Liver (tissue), 3 donors: Measurements from ENCODE around the gene FEV.

Experiments used
- ATF3 ChIP-seq: IDR thresholded peaks from 2 replicates; pipeline ENCODE4 v1.6.1; 2016; ENCODE audit warnings: antibody characterized with exemption
- CTCF ChIP-seq: fragments of 150-350 bp; IDR thresholded peaks from 2 replicates; pipeline ENCODE4 v1.5.1; 2017; ENCODE audit warnings: improper control_type of control experiment, low read depth, low read length; ENCODE audit not compliant: missing input control
- FOXA1 ChIP-seq: IDR thresholded peaks from 2 replicates; pipeline ENCODE4 v1.6.1; 2016; ENCODE audit warnings: antibody characterized with exemption
- GABPA ChIP-seq, 2 donors: IDR thresholded peaks in 1 of 2; conservative IDR thresholded peaks in 1 of 2; 2 replicates each; pipeline ENCODE4 v1.6.1; 2016; ENCODE audit warnings: antibody characterized with exemption in 2 of 2, mild to moderate bottlenecking in 1 of 2, moderate library complexity in 1 of 2
- HNF4G ChIP-seq: IDR thresholded peaks from 2 replicates; pipeline ENCODE4 v1.6.1; 2016; ENCODE audit warnings: antibody characterized with exemption
- JUND ChIP-seq, 2 donors: IDR thresholded peaks; 2 replicates each; pipeline ENCODE4 v1.6.1; 2016; ENCODE audit warnings: antibody characterized with exemption in 2 of 2
- NR2F2 ChIP-seq: IDR thresholded peaks from 2 replicates; pipeline ENCODE4 v1.6.1; 2016; ENCODE audit warnings: antibody characterized with exemption
- RAD21 ChIP-seq, 2 donors: IDR thresholded peaks; 2 replicates each; pipeline ENCODE4 v1.6.1; 2016; ENCODE audit warnings: antibody characterized with exemption in 2 of 2, mild to moderate bottlenecking in 2 of 2
- REST ChIP-seq: IDR thresholded peaks from 2 replicates; pipeline ENCODE4 v1.6.1; 2016; ENCODE audit warnings: antibody characterized with exemption, mild to moderate bottlenecking
- SP1 ChIP-seq: IDR thresholded peaks from 2 replicates; pipeline ENCODE4 v1.6.1; 2018; ENCODE audit warnings: antibody characterized with exemption, mild to moderate bottlenecking
- TAF1 ChIP-seq: conservative IDR thresholded peaks from 2 replicates; pipeline ENCODE4 v1.6.1; 2016; ENCODE audit warnings: antibody characterized with exemption, mild to moderate bottlenecking
- YY1 ChIP-seq: IDR thresholded peaks from 2 replicates; pipeline ENCODE4 v1.6.1; 2016; ENCODE audit warnings: antibody characterized with exemption, mild to moderate bottlenecking
- donor health status: healthy.
- donor health status: healthy.

- TF ChIP-seq CTCF (no peak), FOXA1 (no peak), NR2F2 (no peak), JUND (IDR thresholded peaks at IDR 0.05) (no peak), SP1 (no peak), TAF1 (no peak), GABPA (IDR thresholded peaks at IDR 0.05 in 1 of 2, conservative IDR thresholded peaks at IDR 0.05 in 1 of 2) (no peak), YY1 (no peak), HNF4G (no peak), REST (no peak), RAD21 (IDR thresholded peaks at IDR 0.05) (no peak), ATF3 (no peak)
These were observed 2.3 kb downstream of the FEV start for GRCh38 chr2:218982586-218983262.
